Measurements from ENCODE around the gene FAM3B. TPM values are rescaled to one million over a fixed set of nuclear protein-coding genes. Genes with fewer than 3 reads are reported as not detected.

The FAM3B gene
- total RNA-seq, 4 donors from 2014 or later = 2.4 to 5.7 TPM; not detected in 2

DNA sequence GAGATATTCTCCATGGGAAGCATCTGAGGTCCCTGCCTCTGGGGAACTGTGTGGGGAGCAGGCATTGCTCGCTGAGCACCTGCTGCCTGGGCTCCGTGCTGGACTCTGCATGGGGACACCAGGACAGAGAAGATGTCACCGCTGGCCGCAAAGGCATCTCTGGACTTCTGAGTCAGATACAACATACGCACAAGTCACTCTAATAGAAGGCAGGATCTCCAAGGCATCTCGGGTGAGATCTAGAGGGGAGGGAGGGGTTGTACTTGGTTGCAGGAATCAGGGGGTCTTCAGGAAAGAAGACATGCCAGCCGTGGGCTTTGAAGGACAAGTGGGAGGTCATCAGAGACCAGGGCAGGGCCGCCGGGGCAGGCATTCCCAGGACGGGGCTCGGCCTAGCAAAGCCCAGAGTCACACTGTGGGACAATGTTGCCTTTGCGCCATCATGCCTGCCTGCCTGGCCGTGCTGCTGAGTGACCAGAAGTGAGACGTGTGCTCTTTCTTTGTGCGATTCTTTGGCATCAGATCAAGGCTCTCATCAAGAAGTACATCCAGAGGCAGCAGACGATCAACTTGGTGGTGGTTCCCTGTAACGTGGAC lies 73.5 kb downstream of the FAM3B start:
- Histone ChIP-seq H3K4me1 (no peaks in the 10 kb centered on the region), H3K36me3 (no peaks in the 10 kb centered on the region), H3K4me3 (no peak overlapping the region), H3K27ac (no peak overlapping the region), H3K9me3 (no peaks in the 10 kb centered on the region), H3K27me3 (no peaks in the 10 kb centered on the region)
- in situ Hi-C loops (cut with MboI; ENCODE audit: low pct_ligation_motif_present in 1 of 4, low pct_unique_long_range_greater_than_20kb in 1 of 4, low sequenced_read_pairs in 3 of 4) (no loop called here), intact Hi-C loops (cut with DNase I; ENCODE audit: low total_unique reads) (no loop called here)
- DNase-seq = no peak
- WGBS, 2 donors (ENCODE audit: low coverage in 1 of 2) = 83 to 92% methylated on average over 1 to 17 of the region's 17 CpGs
- TF ChIP-seq EP300 (IDR thresholded peaks at IDR 0.05; ENCODE audit: low read depth) (no peak), POLR2A (IDR thresholded peaks at IDR 0.05) (no peak)

DNA sequence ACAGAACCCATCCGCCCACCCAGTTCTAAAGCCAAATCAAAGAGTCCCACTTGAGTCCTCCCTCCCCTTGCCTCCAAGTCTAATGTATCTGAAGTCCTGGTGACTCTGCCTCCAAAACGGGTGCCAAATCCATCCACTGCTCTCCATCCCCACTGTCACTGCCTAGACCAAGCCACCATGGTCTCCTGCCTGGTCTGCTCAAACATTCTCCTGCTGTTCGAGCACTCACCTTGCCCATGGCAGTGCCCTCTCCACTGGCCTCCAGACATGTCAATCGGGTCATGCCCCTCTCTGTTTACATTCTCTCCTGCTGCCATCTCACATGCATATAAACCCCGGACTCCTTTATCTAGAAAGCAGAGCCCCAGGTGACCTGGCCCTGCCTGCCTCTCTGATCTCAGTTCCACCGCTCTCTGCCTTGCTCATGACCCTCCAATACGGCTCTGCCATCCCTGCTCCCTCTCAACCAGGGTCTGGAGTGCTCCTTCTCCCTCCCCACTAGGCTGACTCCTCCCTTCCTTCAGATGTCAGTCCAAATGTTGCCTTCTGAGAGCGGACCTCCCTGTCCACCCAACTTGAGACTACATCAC lies 77.4 kb downstream of the FAM3B start:
- Histone ChIP-seq H3K9me3 (no peaks in the 10 kb centered on the region), H3K36me3 (no peaks in the 10 kb centered on the region), H3K27me3 (no peaks in the 10 kb centered on the region), H3K4me1 (peaks cover 0 to 4% (median 0%) of the 10 kb centered on the region in 4 donors), H3K4me3 (no peak overlapping the region), H3K27ac (no peak overlapping the region)
- 90 to 100% methylated on average over 1 to 8 of the region's 8 CpGs for WGBS, 2 donors (ENCODE audit: low coverage in 1 of 2)
- DNase-seq = no peak
- intact Hi-C loops (cut with DNase I; ENCODE audit: low total_unique reads) (no loop called here), in situ Hi-C loops (cut with MboI; ENCODE audit: low pct_ligation_motif_present in 1 of 4, low pct_unique_long_range_greater_than_20kb in 1 of 4, low sequenced_read_pairs in 3 of 4) (no loop called here)
- TF ChIP-seq, protein P1, sequence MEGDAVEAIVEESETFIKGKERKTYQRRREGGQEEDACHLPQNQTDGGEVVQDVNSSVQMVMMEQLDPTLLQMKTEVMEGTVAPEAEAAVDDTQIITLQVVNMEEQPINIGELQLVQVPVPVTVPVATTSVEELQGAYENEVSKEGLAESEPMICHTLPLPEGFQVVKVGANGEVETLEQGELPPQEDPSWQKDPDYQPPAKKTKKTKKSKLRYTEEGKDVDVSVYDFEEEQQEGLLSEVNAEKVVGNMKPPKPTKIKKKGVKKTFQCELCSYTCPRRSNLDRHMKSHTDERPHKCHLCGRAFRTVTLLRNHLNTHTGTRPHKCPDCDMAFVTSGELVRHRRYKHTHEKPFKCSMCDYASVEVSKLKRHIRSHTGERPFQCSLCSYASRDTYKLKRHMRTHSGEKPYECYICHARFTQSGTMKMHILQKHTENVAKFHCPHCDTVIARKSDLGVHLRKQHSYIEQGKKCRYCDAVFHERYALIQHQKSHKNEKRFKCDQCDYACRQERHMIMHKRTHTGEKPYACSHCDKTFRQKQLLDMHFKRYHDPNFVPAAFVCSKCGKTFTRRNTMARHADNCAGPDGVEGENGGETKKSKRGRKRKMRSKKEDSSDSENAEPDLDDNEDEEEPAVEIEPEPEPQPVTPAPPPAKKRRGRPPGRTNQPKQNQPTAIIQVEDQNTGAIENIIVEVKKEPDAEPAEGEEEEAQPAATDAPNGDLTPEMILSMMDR (IDR thresholded peaks at IDR 0.05) = no peak
- TF ChIP-seq POLR2AphosphoS5 (IDR thresholded peaks at IDR 0.05) = no peak
- TF ChIP-seq POLR2A (IDR thresholded peaks at IDR 0.05) = no peak
- TF ChIP-seq EP300 (IDR thresholded peaks at IDR 0.05; ENCODE audit: low read depth) = no peak

DNA sequence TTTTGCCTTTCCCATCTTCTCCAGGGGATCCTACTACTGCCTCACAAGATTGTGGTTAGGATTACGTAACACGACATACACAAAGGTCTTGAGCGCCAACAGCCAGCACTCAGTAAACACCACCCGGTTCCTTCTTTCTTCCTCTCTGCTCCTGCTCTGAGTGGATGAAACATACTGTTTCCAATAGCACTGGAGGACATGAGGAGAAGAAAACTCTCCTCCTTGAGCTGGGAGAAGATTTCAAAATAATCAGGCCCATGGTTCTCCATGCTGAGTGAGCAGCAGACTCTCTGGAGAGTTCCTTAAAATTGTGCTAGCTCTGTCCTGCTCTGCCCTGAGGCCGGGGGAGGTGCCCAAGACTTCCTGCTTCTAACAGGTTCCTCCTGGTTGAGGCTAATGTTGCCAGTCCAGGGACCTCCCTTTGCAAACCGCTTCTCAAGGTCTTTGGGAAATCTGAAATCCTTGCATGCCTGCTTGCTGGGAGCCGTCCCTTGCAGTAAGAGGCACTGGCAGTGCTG lies 80.0 kb downstream of the FAM3B start:
- WGBS, 2 donors (ENCODE audit: low coverage in 1 of 2) = 60% methylated on average over 7 of the region's 7 CpGs; no CpG with 5 or more reads in 1 of the 2 donors

DNA sequence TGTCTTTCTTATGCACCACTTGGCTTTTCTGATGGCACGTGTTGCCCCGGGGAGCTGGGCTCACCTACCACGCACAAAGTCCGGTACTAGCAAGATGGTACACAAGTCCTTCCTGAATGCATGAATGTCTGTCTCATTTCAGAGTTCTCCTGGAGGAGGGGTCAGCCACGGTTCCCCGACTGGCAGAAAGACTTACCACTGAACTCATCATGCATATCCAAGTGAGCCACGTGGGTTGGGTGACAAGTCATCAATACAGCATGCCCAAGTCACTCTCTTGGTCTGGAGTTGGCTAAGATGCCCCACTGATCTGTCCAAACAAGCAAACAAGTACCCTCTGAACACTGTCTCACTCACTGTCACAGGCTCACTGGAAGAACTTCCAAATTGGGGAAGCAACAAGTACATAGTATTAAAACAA lies 80.9 kb downstream of the FAM3B start:
- no peaks in the 10 kb centered on the region for H3K36me3 ChIP-seq
- WGBS, 2 donors (ENCODE audit: low coverage in 1 of 2) = 83% methylated on average over 7 of the region's 7 CpGs; no CpG with 5 or more reads in 1 of the 2 donors
- peak overlapping the region in 1 of 4 donors; percentile 18 for H3K27ac ChIP-seq
- intact Hi-C loops (cut with DNase I; ENCODE audit: low total_unique reads) = no loop called here
- DNase-seq = no peak
- H3K27me3 ChIP-seq = no peaks in the 10 kb centered on the region
- no peak for TF ChIP-seq EP300 (IDR thresholded peaks at IDR 0.05; ENCODE audit: low read depth)
- TF ChIP-seq POLR2A (IDR thresholded peaks at IDR 0.05) = no peak
- TF ChIP-seq, protein P1 (IDR thresholded peaks at IDR 0.05) = no peak
- TF ChIP-seq POLR2AphosphoS5 (IDR thresholded peaks at IDR 0.05) = no peak
- H3K4me3 ChIP-seq = no peak overlapping the region
- peaks cover 0 to 4% (median 0%) of the 10 kb centered on the region in 4 donors for H3K4me1 ChIP-seq
- in situ Hi-C loops (cut with MboI; ENCODE audit: low pct_ligation_motif_present in 1 of 4, low pct_unique_long_range_greater_than_20kb in 1 of 4, low sequenced_read_pairs in 3 of 4) = no loop called here
- H3K9me3 ChIP-seq = no peaks in the 10 kb centered on the region

More for the DNA sequence above, 80.0 kb downstream of the FAM3B start:
- Histone ChIP-seq H3K4me1 (peaks cover 0 to 4% (median 0%) of the 10 kb centered on the region in 4 donors), H3K9me3 (no peaks in the 10 kb centered on the region), H3K27ac (peak overlapping the region in 1 of 4 donors; percentile 18), H3K36me3 (no peaks in the 10 kb centered on the region), H3K27me3 (no peaks in the 10 kb centered on the region), H3K4me3 (no peak overlapping the region)
- peak; percentile 45 for DNase-seq
- intact Hi-C loops (cut with DNase I; ENCODE audit: low total_unique reads) (no loop called here), in situ Hi-C loops (cut with MboI; ENCODE audit: low pct_ligation_motif_present in 1 of 4, low pct_unique_long_range_greater_than_20kb in 1 of 4, low sequenced_read_pairs in 3 of 4) (no loop called here)
- TF ChIP-seq EP300 (IDR thresholded peaks at IDR 0.05; ENCODE audit: low read depth) (no peak), POLR2AphosphoS5 (IDR thresholded peaks at IDR 0.05) (no peak), POLR2A (IDR thresholded peaks at IDR 0.05) (no peak)
- TF ChIP-seq, protein P1 (IDR thresholded peaks at IDR 0.05) = no peak

Data from transverse colon (tissue), 4 donors.